Measurements from ENCODE around the gene TUBB.

The TUBB gene

DNA sequence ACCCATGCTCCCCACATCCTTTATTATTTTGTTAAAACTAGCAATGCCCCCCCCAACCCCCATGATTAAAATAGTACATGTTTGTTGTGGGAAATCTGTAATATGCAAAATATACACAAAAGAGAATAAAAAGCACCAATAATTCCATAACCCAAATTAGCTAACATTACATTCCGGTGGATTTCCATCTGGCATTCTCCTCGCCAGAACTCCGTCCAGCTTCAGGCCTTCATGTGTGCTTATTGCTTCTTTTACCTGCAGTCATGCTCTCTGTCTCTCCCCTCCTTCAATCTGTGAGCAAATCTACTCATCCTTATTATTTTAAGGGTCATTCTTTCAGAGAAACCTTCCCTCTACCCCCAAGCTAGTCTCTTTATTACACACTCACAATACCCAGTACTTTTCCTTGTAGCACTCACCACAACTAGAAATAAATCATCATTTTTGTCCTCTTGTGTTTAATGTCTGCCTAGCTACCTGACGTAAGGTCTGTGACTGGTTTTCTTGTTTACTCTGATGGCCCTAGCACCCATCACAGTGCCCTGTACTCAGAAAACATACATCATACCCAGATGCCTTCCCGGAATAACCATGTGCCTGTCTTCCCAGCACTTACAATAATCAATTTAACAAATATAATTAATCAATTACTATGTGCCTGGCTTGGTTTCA is 49.8 kb downstream of the TUBB start (continued):
- TF ChIP-seq ZXDB (tag by site-specific recombination; IDR thresholded peaks at IDR 0.05): no peak
- 0 out of 2 replicates have a peak, but pooled peaks have one; percentile 6 for TF ChIP-seq ZNF184 (tag by site-specific recombination; IDR thresholded peaks at IDR 0.05)
- TF ChIP-seq ZNF629 (tag by site-specific recombination; IDR thresholded peaks at IDR 0.05): peak; percentile 6; the same call in 1 of the 2 replicates
- TF ChIP-seq ZNF24 (tag by site-specific recombination; IDR thresholded peaks at IDR 0.05): 0 out of 2 replicates have a peak, but pooled peaks have one; percentile 15

DNA sequence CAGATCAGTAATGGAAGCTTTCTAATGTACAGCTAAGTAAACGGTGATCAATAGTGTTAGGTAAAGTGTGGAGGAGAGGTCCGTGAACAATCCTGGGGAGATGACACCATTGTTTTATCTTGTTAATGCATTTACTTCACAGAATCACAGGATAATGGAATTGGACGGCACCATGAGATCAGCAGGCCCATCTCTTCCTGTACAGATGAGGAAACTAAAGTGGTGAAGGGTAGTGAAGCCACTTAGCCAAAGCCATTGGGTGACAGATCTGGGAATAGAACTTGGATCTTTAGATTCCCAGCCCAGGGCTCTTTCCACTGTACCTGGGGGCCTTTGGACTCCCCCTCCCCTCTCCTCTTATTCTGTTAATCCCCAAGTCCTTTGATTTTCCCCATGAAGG is 50.4 kb downstream of the TUBB start:
- ChIA-PET CTCF (interaction anchor here (0.6 to 1.5 kb wide), 6 partner anchors 11 to 669 kb away, joined by 3 to 8 read pairs (median 3); no protein-coding TSS in a partner anchor), POLR2A (interaction anchor here (2.3 to 7.9 kb wide), 4 partner anchors 11 to 40 kb away, joined by 11 to 64 read pairs (median 41); partner anchors contain the start of gene IER3)
- TF ChIP-seq ZNF324 (tag by site-specific recombination; IDR thresholded peaks at IDR 0.05) (no peak), ZNF510 (tag by site-specific recombination; IDR thresholded peaks at IDR 0.05; ENCODE audit: insufficient replicate concordance) (peak; percentile 33)
- Histone ChIP-seq H3K4me3 (ENCODE audit: low read depth, low read length) (no peak overlapping the region), H3K36me3 (ENCODE audit: control insufficient read depth in 2 of 2, insufficient read depth in 1 of 2, low read length in 2 of 2) (no peaks in the 10 kb centered on the region), H3K27ac (ENCODE audit: extremely low read depth, low read depth, low read length) (no peak overlapping the region), H3K4me1 (ENCODE audit: control insufficient read depth, insufficient read depth, low read length) (peaks cover 17% of the 10 kb centered on the region), H3K9me3 (ENCODE audit: control insufficient read depth, insufficient read depth, low read depth, low read length) (no peaks in the 10 kb centered on the region)

DNA sequence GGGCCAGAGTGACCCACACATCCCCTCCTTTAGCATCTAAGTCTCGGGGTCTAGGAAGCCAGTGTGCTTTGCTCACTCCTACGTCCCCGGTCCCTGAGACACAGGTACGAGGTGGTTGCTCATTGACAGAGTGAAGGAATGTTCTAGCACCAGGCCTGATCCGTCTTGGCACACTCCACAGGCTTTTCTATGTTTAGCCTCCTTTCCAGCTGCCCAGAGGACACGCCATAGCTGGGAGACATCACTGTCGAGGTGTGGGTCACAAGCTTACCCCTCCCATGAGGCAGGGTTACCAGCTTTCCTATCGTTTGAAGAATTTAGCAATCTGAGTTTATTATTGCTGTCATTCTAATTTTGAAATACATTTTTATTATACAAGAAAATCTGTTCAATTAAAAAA is 54.5 kb downstream of the TUBB start:
- no peak for TF ChIP-seq ZNF169 (tag by site-specific recombination; IDR thresholded peaks at IDR 0.05)
- TF ChIP-seq ZNF561 (tag by site-specific recombination; IDR thresholded peaks at IDR 0.05; ENCODE audit: borderline replicate concordance): no peak
- TF ChIP-seq GLIS1 (tag by site-specific recombination; IDR thresholded peaks at IDR 0.05): no peak
- TF ChIP-seq EGR2 (tag by site-specific recombination; IDR thresholded peaks at IDR 0.05; ENCODE audit: low read depth): no peak
- TF ChIP-seq ZSCAN4 (tag by site-specific recombination; IDR thresholded peaks at IDR 0.05): no peak
- TF ChIP-seq ZNF292 (tag by site-specific recombination; IDR thresholded peaks at IDR 0.05; ENCODE audit: borderline replicate concordance, low read depth): no peak
- no peak for TF ChIP-seq ZNF621 (tag by site-specific recombination; IDR thresholded peaks at IDR 0.05)
- TF ChIP-seq KLF8 (tag by site-specific recombination; IDR thresholded peaks at IDR 0.05): no peak
- no peak for TF ChIP-seq SP7 (tag by site-specific recombination; IDR thresholded peaks at IDR 0.05)
- TF ChIP-seq ZNF707 (tag by site-specific recombination; IDR thresholded peaks at IDR 0.05): no peak
- no peak for TF ChIP-seq ZNF10 (tag by site-specific recombination; IDR thresholded peaks at IDR 0.05)
- TF ChIP-seq GFI1B (tag by site-specific recombination; IDR thresholded peaks at IDR 0.05): no peak
- no peak for TF ChIP-seq ZEB2 (tag by site-specific recombination; IDR thresholded peaks at IDR 0.05)
- no peak for TF ChIP-seq ZBTB26 (tag by site-specific recombination; optimal IDR thresholded peaks at IDR 0.05)
- TF ChIP-seq ZNF394 (tag by site-specific recombination; IDR thresholded peaks at IDR 0.05; ENCODE audit: borderline replicate concordance): no peak
- Histone ChIP-seq H3K9me3 (ENCODE audit: control insufficient read depth, insufficient read depth, low read depth, low read length) (no peaks in the 10 kb centered on the region), H3K4me1 (ENCODE audit: control insufficient read depth, insufficient read depth, low read length) (peaks cover 3% of the 10 kb centered on the region), H3K36me3 (ENCODE audit: control insufficient read depth in 2 of 2, insufficient read depth in 1 of 2, low read length in 2 of 2) (no peaks in the 10 kb centered on the region), H3K4me3 (ENCODE audit: low read depth, low read length) (no peak overlapping the region), H3K27ac (ENCODE audit: extremely low read depth, low read depth, low read length) (no peak overlapping the region)
- POLR2A ChIA-PET: no interaction called here
- CTCF ChIA-PET: interaction anchor here (0.6 to 1.8 kb wide), 3 partner anchors 44 to 48 kb away, joined by 3 to 8 read pairs (median 6); no protein-coding TSS in a partner anchor
